Astrocyte of the spinal cord (primary cell): ENCODE results near the gene TP53I13.

Source experiments
- DNase-seq: peaks from one replicate; pipeline ENCODE4 v3.0.0; 2011; ENCODE audit warnings: low read depth, low spot score
- H3K4me3 ChIP-seq: 2 replicates; pipeline ENCODE4 v1.5.1; 2011; ENCODE audit warnings: low read depth, mild to moderate bottlenecking, low read length, moderate library complexity
- in situ Hi-C: cut with HindIII; loops from 2 replicates; pipeline ENCODE4 v1.10.0; 2017; ENCODE audit warnings: low sequenced_read_pairs
- TF ChIP-seq, protein P1 (sequence below): IDR thresholded peaks from 2 replicates; pipeline ENCODE4 v1.5.1; 2012; ENCODE audit warnings: low read depth, mild to moderate bottlenecking, low read length, inconsistent platforms

The TP53I13 gene, protein sequence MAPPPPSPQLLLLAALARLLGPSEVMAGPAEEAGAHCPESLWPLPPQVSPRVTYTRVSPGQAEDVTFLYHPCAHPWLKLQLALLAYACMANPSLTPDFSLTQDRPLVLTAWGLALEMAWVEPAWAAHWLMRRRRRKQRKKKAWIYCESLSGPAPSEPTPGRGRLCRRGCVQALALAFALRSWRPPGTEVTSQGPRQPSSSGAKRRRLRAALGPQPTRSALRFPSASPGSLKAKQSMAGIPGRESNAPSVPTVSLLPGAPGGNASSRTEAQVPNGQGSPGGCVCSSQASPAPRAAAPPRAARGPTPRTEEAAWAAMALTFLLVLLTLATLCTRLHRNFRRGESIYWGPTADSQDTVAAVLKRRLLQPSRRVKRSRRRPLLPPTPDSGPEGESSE

DNA sequence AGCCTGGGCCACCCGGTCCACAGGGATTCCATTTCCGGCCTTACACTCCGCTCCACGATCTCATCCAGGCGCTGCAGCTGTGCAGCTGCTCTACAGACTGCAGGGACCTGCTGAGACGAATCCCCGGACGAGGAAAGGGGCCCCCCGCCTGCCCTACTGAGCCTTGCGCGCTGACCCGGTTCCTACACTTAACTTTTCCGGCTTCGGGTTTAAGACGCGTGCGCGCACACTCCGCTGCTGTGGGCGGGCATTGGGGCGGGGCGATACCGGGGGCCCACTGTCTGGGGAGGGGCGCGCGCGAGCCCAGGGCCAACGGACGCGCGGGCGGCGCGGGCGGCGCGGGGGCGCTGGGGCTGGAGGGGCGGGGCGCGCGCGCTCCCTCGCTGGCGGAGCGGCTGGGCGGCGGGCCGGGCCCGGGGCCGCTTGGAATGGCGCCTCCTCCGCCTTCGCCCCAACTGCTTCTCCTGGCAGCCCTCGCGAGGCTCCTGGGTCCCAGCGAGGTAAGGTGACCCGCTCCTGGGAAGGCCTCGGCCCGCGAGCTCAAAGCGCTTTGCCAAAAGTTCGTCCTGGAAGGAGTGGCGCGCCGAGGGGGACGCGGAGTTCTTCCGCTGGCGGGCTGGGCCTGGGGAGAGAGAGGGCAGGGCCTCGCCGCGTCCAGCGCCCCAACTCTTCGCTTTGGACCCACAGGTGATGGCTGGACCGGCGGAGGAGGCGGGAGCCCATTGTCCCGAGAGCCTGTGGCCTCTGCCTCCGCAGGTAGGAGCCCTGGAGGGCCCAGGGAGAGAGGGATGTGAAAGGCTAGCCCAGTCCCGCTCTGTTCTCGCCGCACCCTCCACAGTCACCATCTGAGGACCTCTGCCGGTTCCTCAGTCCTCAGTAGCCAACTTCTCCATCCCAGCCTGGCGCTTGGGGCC, at the start of gene TP53I13:
TP53I13 (plus strand) TSS at position 371 of the 914 bp plus-strand sequence; CDS start at position 429, 58 bp downstream.
- in situ Hi-C loops, result no loop called here
- TF ChIP-seq, protein P1, sequence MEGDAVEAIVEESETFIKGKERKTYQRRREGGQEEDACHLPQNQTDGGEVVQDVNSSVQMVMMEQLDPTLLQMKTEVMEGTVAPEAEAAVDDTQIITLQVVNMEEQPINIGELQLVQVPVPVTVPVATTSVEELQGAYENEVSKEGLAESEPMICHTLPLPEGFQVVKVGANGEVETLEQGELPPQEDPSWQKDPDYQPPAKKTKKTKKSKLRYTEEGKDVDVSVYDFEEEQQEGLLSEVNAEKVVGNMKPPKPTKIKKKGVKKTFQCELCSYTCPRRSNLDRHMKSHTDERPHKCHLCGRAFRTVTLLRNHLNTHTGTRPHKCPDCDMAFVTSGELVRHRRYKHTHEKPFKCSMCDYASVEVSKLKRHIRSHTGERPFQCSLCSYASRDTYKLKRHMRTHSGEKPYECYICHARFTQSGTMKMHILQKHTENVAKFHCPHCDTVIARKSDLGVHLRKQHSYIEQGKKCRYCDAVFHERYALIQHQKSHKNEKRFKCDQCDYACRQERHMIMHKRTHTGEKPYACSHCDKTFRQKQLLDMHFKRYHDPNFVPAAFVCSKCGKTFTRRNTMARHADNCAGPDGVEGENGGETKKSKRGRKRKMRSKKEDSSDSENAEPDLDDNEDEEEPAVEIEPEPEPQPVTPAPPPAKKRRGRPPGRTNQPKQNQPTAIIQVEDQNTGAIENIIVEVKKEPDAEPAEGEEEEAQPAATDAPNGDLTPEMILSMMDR, result no peak
- peak; percentile 84 for DNase-seq
- peak within 1 kb of the TSS; percentile 74 for H3K4me3 ChIP-seq

DNA sequence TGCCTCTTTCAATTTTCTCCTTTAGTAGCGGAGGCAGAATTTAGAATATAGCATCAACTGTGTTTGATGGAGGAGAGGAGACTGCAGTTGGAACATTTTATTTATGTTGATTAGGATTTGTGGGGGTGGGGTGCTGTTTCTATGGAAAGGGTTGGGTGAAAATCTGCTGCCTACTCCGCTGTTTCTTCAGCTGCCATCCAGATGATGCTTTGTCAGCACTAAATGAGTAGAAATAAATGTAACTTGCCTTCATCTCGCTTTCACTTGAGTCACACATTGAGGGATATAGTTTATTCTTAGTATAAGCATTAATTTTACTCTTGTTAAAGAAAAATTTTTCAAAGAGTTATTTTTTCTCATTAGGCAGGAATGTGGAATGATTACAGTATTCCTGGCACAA, 43.8 kb upstream of the TP53I13 start:
- DNase-seq, result no peak
- in situ Hi-C loops, result no loop called here
- TF ChIP-seq, protein P1, result no peak
- H3K4me3 ChIP-seq, result no peak overlapping the region

DNA sequence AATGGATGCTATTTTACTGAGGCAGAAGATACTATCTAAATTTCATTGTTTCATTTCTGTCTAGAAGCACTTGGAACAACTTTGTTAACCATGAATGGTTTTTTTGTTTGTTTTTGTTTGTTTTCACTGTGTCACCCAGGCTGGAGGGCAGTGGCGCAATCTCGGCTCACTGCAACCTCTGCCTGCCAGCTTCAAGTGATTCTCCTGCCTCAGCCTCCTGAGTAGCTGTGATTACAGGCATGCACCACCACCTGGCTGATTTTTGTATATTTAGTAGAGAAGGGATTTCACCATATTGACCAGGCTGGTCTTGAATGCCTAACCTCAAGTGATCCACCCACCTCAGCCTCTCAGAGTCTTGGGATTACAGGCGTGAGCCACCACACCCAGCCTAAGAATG, 42.2 kb upstream of the TP53I13 start:
- TF ChIP-seq, protein P1, result no peak
- no peak overlapping the region for H3K4me3 ChIP-seq
- DNase-seq, result no peak
- in situ Hi-C loops, result no loop called here

DNA sequence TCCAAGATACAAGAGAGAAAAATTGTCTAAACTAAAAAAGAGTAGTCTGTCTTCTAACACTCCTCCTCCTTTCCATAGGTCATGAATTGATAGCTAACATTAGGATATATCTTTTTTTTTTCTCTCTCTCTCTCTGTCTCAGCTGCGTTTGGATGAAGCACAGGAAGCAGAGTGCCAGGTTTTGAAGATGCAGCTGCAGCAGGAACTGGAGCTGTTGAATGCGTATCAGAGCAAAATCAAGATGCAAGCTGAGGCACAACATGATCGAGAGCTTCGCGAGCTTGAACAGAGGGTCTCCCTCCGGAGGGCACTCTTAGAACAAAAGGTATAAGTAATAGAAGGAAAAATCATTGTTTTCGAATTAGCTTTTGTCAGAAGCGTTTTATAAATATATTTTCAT, 34.5 kb upstream of the TP53I13 start:
- DNase-seq, result no peak
- in situ Hi-C loops, result no loop called here
- H3K4me3 ChIP-seq, result no peak overlapping the region
- TF ChIP-seq, protein P1, result no peak

DNA sequence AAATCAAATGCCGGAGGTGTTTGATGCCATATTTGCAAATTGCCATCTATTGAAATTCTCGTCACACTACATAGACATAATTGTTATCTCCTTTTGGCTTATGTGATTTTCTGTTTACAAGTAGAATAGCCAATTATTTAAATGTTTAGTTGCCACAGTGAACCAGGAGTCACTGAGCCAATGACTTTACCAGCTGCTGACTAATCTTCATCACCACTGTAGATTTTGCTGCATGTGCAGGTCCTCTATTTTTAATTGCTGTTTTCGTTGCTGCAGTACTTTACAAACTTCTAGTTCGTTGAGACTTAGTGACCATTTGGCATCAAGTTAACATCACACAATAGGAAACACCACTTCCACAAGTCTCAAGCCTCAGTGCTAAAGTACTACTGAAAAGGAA, 24.4 kb upstream of the TP53I13 start:
- TF ChIP-seq, protein P1, result no peak
- in situ Hi-C loops, result no loop called here

DNA sequence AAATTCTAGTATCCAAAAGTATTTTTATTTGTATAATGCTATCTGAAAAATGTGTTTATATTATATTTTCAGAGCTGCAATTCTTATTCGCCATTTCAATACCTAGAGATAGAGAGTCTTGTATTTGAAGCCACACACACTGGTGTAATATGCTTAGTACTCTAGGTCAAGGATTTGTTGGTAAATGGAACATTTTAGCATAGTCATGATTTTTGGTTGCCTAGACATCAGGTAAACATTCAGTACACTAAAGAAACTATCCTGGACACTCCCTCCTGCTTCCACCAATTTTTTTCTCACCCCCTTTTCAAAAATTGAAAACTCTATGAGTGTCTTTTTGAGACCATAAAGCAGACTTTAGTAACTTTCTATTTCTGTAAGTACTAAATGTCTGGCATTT, 22.4 kb upstream of the TP53I13 start:
- TF ChIP-seq, protein P1, result no peak
- in situ Hi-C loops, result no loop called here
- H3K4me3 ChIP-seq, result no peak overlapping the region
- DNase-seq, result no peak

More for the DNA sequence above, 24.4 kb upstream of the TP53I13 start:
- H3K4me3 ChIP-seq, result no peak overlapping the region
- DNase-seq, result no peak
